ENCODE data around the gene TTR. TPM values are rescaled to one million over a fixed set of nuclear protein-coding genes. Genes with fewer than 3 reads are reported as not detected.

TTR gene
- total RNA-seq, 4 donors from 2014 or later: not detected

GRCh38 chr18:31577195-31577594 lies 14.5 kb upstream of the TTR start:
- Histone ChIP-seq H3K27ac (no peak overlapping the region), H3K9me3 (no peaks in the 10 kb centered on the region), H3K4me1 (no peaks in the 10 kb centered on the region), H3K4me3 (no peak overlapping the region), H3K36me3 (no peaks in the 10 kb centered on the region), H3K27me3 (no peaks in the 10 kb centered on the region)
- intact Hi-C loops (cut with DNase I; ENCODE audit: low total_unique reads): no loop called here
- DNase-seq: no peak
- no peak for TF ChIP-seq POLR2A (IDR thresholded peaks at IDR 0.05)
- no peak for TF ChIP-seq CTCF (IDR thresholded peaks at IDR 0.05)

DNA sequence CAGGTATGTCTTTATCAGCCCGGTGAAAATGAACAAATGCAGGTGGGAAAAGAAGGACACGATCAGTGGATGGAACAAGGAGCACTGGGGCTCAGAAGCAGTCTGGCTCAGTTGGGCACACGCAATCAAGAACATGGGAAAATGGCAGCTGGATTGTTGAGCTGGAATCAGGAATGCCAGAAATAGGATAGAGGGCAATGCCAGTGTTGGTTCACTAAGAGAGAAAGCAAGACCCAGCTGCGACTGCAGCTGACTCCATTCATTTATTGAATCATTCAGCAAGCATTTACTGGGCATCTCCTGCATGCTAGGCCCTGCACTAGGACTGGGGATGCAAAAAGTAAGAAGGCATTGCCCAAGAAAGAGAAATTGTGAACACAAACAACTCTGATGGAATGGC lies 13.6 kb upstream of the TTR start:
- no peaks in the 10 kb centered on the region for H3K27me3 ChIP-seq
- H3K36me3 ChIP-seq: no peaks in the 10 kb centered on the region
- intact Hi-C loops (cut with DNase I; ENCODE audit: low total_unique reads): no loop called here
- no peak overlapping the region for H3K4me3 ChIP-seq
- H3K4me1 ChIP-seq: no peaks in the 10 kb centered on the region
- no peak for TF ChIP-seq POLR2A (IDR thresholded peaks at IDR 0.05)
- TF ChIP-seq CTCF (IDR thresholded peaks at IDR 0.05): no peak
- no peak overlapping the region for H3K27ac ChIP-seq
- DNase-seq: no peak
- H3K9me3 ChIP-seq: no peaks in the 10 kb centered on the region

DNA sequence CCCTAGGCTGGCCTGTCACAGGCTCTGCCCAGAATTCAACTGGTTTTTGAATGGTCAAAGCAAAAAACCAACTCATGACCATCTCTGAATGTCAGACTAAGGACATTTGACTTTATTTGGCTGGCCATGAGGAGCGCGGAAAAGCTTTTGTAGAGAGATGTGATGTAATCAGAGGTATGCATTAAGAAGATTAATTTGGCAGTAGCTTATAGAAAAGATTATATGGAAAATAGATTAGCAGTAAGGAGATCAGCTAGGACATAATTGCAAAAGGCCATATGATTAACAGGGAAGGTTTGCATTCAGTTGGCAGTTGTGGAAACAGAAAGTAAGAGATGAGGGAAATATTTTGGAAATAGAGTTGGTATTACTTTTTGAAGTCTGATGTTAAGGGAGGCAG lies 12.3 kb upstream of the TTR start:
- DNase-seq: no peak
- H3K27ac ChIP-seq: no peak overlapping the region
- TF ChIP-seq CTCF (IDR thresholded peaks at IDR 0.05): no peak
- no peak for TF ChIP-seq POLR2A (IDR thresholded peaks at IDR 0.05)
- no peaks in the 10 kb centered on the region for H3K36me3 ChIP-seq
- H3K4me1 ChIP-seq: no peaks in the 10 kb centered on the region
- intact Hi-C loops (cut with DNase I; ENCODE audit: low total_unique reads): no loop called here
- H3K9me3 ChIP-seq: no peaks in the 10 kb centered on the region
- no peak overlapping the region for H3K4me3 ChIP-seq
- no peaks in the 10 kb centered on the region for H3K27me3 ChIP-seq

DNA sequence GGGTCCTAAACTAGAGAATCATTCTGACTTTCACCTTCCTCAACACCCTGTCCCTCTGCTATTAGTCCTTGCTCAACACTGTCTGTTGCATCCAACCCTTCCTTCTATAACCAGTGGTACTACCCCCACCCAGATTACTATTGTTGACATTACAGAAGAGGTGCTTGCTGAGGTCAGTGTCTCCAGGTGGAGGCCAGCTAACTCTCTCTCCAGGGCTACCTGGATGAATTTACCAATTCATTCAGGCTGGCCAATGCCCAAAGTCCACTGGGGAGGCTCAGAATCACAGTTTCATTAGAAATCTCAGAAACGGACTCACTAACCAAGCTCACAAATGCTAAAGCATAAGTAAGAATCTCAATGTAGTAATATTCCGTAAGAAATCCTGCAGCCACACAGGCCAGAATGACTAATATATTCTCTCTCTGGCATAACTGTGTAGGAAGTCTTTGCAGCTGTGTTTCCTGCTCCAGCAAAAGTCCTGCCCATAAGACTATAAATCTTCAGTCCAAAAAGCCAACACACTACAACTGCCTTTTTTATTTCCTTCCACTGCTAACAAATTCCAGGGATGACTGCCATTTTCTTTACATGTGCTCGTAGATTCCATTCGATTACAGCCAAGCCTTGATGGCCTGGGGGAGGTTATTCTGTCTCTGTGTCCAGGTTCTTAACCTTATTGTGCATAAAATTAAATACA lies 10.0 kb upstream of the TTR start:
- Histone ChIP-seq H3K36me3 (no peaks in the 10 kb centered on the region), H3K27me3 (no peaks in the 10 kb centered on the region), H3K4me3 (no peak overlapping the region), H3K4me1 (no peaks in the 10 kb centered on the region), H3K9me3 (no peaks in the 10 kb centered on the region), H3K27ac (no peak overlapping the region)
- intact Hi-C loops (cut with DNase I; ENCODE audit: low total_unique reads): no loop called here
- no peak for TF ChIP-seq POLR2A (IDR thresholded peaks at IDR 0.05)
- TF ChIP-seq CTCF (IDR thresholded peaks at IDR 0.05): no peak
- DNase-seq: no peak

- Histone ChIP-seq H3K27me3 (no peaks in the 10 kb centered on the region), H3K9me3 (no peaks in the 10 kb centered on the region), H3K36me3 (no peaks in the 10 kb centered on the region), H3K4me1 (no peaks in the 10 kb centered on the region), H3K4me3 (no peak overlapping the region), H3K27ac (no peak overlapping the region)
- no peak for TF ChIP-seq POLR2A (IDR thresholded peaks at IDR 0.05)
- no peak for TF ChIP-seq CTCF (IDR thresholded peaks at IDR 0.05)
- DNase-seq: no peak
- intact Hi-C loops (cut with DNase I; ENCODE audit: low total_unique reads): no loop called here
Measured at GRCh38 chr18:31583185-31583854, 8.4 kb upstream of the TTR start.
